ENCODE measurements around the gene UBE2Q1. TPM values are rescaled to one million over a fixed set of nuclear protein-coding genes. Genes with fewer than 3 reads are reported as not detected.
A peak's percentile ranks its signal among the peaks of the same experiment; 100 is the strongest.

UBE2Q1 gene
- total and polyA plus RNA-seq, 2 of the 8 experiments (the other 6 are each of a cell fraction or from before 2014, with no cell fraction given): 13.2 to 95.8 TPM

GRCh38 chr1:154502066-154502743, 56.3 kb downstream of the UBE2Q1 start, which contains the start of the genes SHE and TDRD10:
SHE (minus strand) TSS chr1:154502412; CDS start chr1:154502026, 386 bp downstream.
TDRD10 (plus strand) TSS chr1:154502219; CDS start chr1:154506904, 4,685 bp downstream.
- no peak within 1 kb of the TSS for H2BK5ac ChIP-seq (ENCODE audit: low read depth, low read length)
- TF ChIP-seq CTCF (IDR thresholded peaks at IDR 0.05; ENCODE audit: control extremely low read depth in 1 of 3, insufficient read depth in 1 of 3, low read depth in 1 of 3, low read length in 3 of 3): no peak
- no peak for TF ChIP-seq CHD2 (IDR thresholded peaks at IDR 0.05; ENCODE audit: low read length)
- no peak for TF ChIP-seq E2F6 (IDR thresholded peaks at IDR 0.05)
- no peak for TF ChIP-seq HDAC6 (IDR thresholded peaks at IDR 0.05; ENCODE audit: low read depth, low read length)
- TF ChIP-seq RAD21 (IDR thresholded peaks at IDR 0.05 in 1 of 2, conservative IDR thresholded peaks at IDR 0.05 in 1 of 2; ENCODE audit: low read depth in 2 of 2, low read length in 2 of 2): no peak
- TF ChIP-seq TEAD4 (IDR thresholded peaks at IDR 0.05; ENCODE audit: low read depth, low read length): no peak
- no peak for TF ChIP-seq SP4 (IDR thresholded peaks at IDR 0.05; ENCODE audit: low read length)
- TF ChIP-seq KDM4A (IDR thresholded peaks at IDR 0.05; ENCODE audit: low read depth, low read length, severe bottlenecking): peak; percentile 86
- no peak for TF ChIP-seq POU5F1 (IDR thresholded peaks at IDR 0.05; ENCODE audit: low read depth, low read length)

More at GRCh38 chr1:154502066-154502743, 56.3 kb downstream of the UBE2Q1 start, which contains the start of the genes SHE and TDRD10:
- Histone ChIP-seq H3K79me2 (ENCODE audit: control insufficient read depth in 1 of 2, insufficient read depth in 2 of 2, low read length in 2 of 2) (no peaks in the 10 kb centered on the region), H3K4ac (replicated peaks; ENCODE audit: insufficient read length, low read depth, low read length) (peak within 1 kb of the TSS; percentile 57), H2BK20ac (ENCODE audit: low read length) (no peak within 1 kb of the TSS), H3K4me3 (ENCODE audit: extremely low read depth in 1 of 4, insufficient read depth in 2 of 4, low read depth in 3 of 4, low read length in 4 of 4) (peak within 1 kb of the TSS; percentile 35 to 58 (median 37)), H4K8ac (ENCODE audit: extremely low read depth, insufficient read depth, low read length) (peak within 1 kb of the TSS; percentile 89), H2BK12ac (ENCODE audit: low read depth, low read length) (peak within 1 kb of the TSS; percentile 27; the same call in 1 of the 2 replicates), H2AFZ (ENCODE audit: low read length) (peak within 1 kb of the TSS; percentile 92), H2BK120ac (replicated peaks; ENCODE audit: low read depth, low read length) (no peak within 1 kb of the TSS), H4K91ac (replicated peaks; ENCODE audit: insufficient read length, low read length) (no peak within 1 kb of the TSS), H3K9ac (replicated peaks in 1 of 4; ENCODE audit: extremely low read depth in 1 of 4, low read depth in 3 of 4, low read length in 3 of 4) (peak within 1 kb of the TSS in 1 of 4 experiments; percentile 19; a peak in 1 of 7 replicates), H3K23me2 (ENCODE audit: low read depth, low read length) (peaks cover 4% of the 10 kb centered on the region; the same call in 1 of the 2 replicates), H3K56ac (replicated peaks; ENCODE audit: insufficient read length, low read depth, low read length) (no peak within 1 kb of the TSS), H3K14ac (ENCODE audit: insufficient read length) (peak within 1 kb of the TSS; percentile 68), H3K79me1 (ENCODE audit: low read depth, low read length) (no peaks in the 10 kb centered on the region), H4K20me1 (replicated peaks in 1 of 2; ENCODE audit: control insufficient read depth in 1 of 2, insufficient read depth in 2 of 2, low read length in 2 of 2) (no peaks in the 10 kb centered on the region), H3K4me2 (ENCODE audit: insufficient read depth in 1 of 2, low read depth in 2 of 2, low read length in 2 of 2) (peak within 1 kb of the TSS; percentile 74 to 80), H3K27ac (ENCODE audit: low read depth, low read length) (no peak within 1 kb of the TSS), H3K9me3 (ENCODE audit: insufficient read depth in 2 of 2, low read depth in 1 of 2, low read length in 1 of 2) (peaks cover 4 to 11% of the 10 kb centered on the region in 2 experiments; a peak in 2 of 4 replicates), H3K27me3 (replicated peaks in 1 of 4; ENCODE audit: control insufficient read depth in 3 of 4, extremely low read depth in 1 of 4, insufficient read depth in 3 of 4, low read length in 3 of 4) (peaks cover 40 to 66% (median 55%) of the 10 kb centered on the region in 4 experiments), H2AK5ac (ENCODE audit: low read depth, low read length) (no peak within 1 kb of the TSS), H3K18ac (ENCODE audit: extremely low read depth, low read length) (no peak within 1 kb of the TSS; the same call in 1 of the 2 replicates), H3K4me1 (replicated peaks in 1 of 4; ENCODE audit: control insufficient read depth in 3 of 4, insufficient read depth in 4 of 4, low read length in 3 of 4) (peaks cover 0 to 3% (median 0%) of the 10 kb centered on the region in 4 experiments; a peak in 1 of 7 replicates), H2BK15ac (ENCODE audit: low read length) (no peak within 1 kb of the TSS), H3K23ac (ENCODE audit: insufficient read length) (no peak within 1 kb of the TSS), H3K36me3 (ENCODE audit: control insufficient read depth in 2 of 4, insufficient read depth in 4 of 4, low read length in 3 of 4) (peaks cover 0 to 14% (median 0%) of the 10 kb centered on the region in 4 experiments; a peak in 2 of 8 replicates), H4K5ac (ENCODE audit: insufficient read length, low read depth, low read length) (no peak within 1 kb of the TSS)
- 6% methylated on average over 74 of the region's 90 CpGs; no CpG with 5 or more reads in 1 of the 2 experiments for WGBS, 2 experiments (ENCODE audit: extremely low coverage in 1 of 2, insufficient coverage in 1 of 2, insufficient read length in 1 of 2, insufficient replicate concordance in 2 of 2, low coverage in 1 of 2, low lambda C conversion rate in 2 of 2, missing lambda C conversion rate in 1 of 2)
- ChIA-PET CTCF (ENCODE audit: partially characterized antibody) (interaction anchor here (0.7 kb wide), 2 partner anchors 21 to 58 kb away, joined by 3 read pairs; no protein-coding TSS in a partner anchor), POLR2A (ENCODE audit: partially characterized antibody) (no interaction called here)
- DNase-seq (ENCODE audit: low read depth in 1 of 2, low spot score in 2 of 2): no peak
- no peak for FAIRE-seq

Measured in H1 (cell line).